Immature natural killer cell (primary cell): ENCODE measurements around the gene FASTKD3. TPM values are rescaled to one million over a fixed set of nuclear protein-coding genes. Genes with fewer than 3 reads are reported as not detected.

Source experiments
- DNase-seq, 3 donors: peaks; one replicate each; pipeline ENCODE4 v3.0.0; 2022; ENCODE audit warnings: mixed read lengths in 1 of 3
- H3K27ac Mint-ChIP-seq, 6 donors: one replicate each; pipeline ENCODE4 v1.8.0; 2020; ENCODE audit warnings: mixed read lengths in 6 of 6, mild to moderate bottlenecking in 5 of 6, inconsistent platforms in 4 of 6, moderate library complexity in 3 of 6
- H3K27me3 Mint-ChIP-seq, 3 donors: one replicate each; pipeline ENCODE4 v1.8.0; 2020 to 2021; ENCODE audit warnings: low read depth in 3 of 3, mild to moderate bottlenecking in 3 of 3, mixed read lengths in 3 of 3, moderate library complexity in 3 of 3, inconsistent platforms in 1 of 3
- H3K36me3 Mint-ChIP-seq, 3 donors: one replicate each; pipeline ENCODE4 v1.8.0; 2020; ENCODE audit warnings: mixed read lengths in 3 of 3, inconsistent platforms in 2 of 3, mild to moderate bottlenecking in 2 of 3
- H3K4me1 Mint-ChIP-seq, 2 donors: one replicate each; pipeline ENCODE4 v1.8.0; 2020; ENCODE audit warnings: inconsistent platforms in 2 of 2, mild to moderate bottlenecking in 2 of 2, mixed read lengths in 2 of 2, moderate library complexity in 1 of 2
- H3K4me3 Mint-ChIP-seq, 5 donors: one replicate each; pipeline ENCODE4 v1.8.0; 2020; ENCODE audit warnings: mild to moderate bottlenecking in 5 of 5, mixed read lengths in 5 of 5, inconsistent platforms in 3 of 5, moderate library complexity in 3 of 5
- H3K9me3 Mint-ChIP-seq, 6 donors: one replicate each; pipeline ENCODE4 v1.8.0; 2020; ENCODE audit warnings: mild to moderate bottlenecking in 6 of 6, mixed read lengths in 6 of 6, inconsistent platforms in 4 of 6, moderate library complexity in 3 of 6
- polyA plus RNA-seq, 3 donors: library from polyadenylated mRNA; unstranded; fragments of 300-500 nt; fragmentation: Illumina TruSeq; gene quantifications; one replicate each; pipeline ENCODE4 v1.2.3, GENCODE V29; 2021

The FASTKD3 gene
- polyA plus RNA-seq, 3 donors from 2014 or later, result 11.7 to 13.9 (median 12.5) TPM

- no peaks in the 10 kb centered on the region for H3K4me1 Mint-ChIP-seq
- peak overlapping the region in 2 of 6 donors; percentile 5 to 21 for H3K27ac Mint-ChIP-seq
- peaks cover 0 to 1% (median 0%) of the 10 kb centered on the region in 3 donors for H3K27me3 Mint-ChIP-seq
- H3K4me3 Mint-ChIP-seq, result no peak overlapping the region
- peaks cover 36 to 74% (median 71%) of the 10 kb centered on the region in 3 donors for H3K36me3 Mint-ChIP-seq
- no peak for DNase-seq
- no peaks in the 10 kb centered on the region for H3K9me3 Mint-ChIP-seq
Measured at GRCh38 chr5:7897014-7897600, 28.3 kb upstream of the FASTKD3 start.

- no peaks in the 10 kb centered on the region for H3K9me3 Mint-ChIP-seq
- no peak overlapping the region for H3K4me3 Mint-ChIP-seq
- DNase-seq, result no peak
- peaks cover 42 to 78% (median 64%) of the 10 kb centered on the region in 3 donors for H3K36me3 Mint-ChIP-seq
- no peak overlapping the region for H3K27ac Mint-ChIP-seq
- no peaks in the 10 kb centered on the region for H3K4me1 Mint-ChIP-seq
- peaks cover 0 to 1% (median 0%) of the 10 kb centered on the region in 3 donors for H3K27me3 Mint-ChIP-seq
Measured at GRCh38 chr5:7894860-7895259, 26.0 kb upstream of the FASTKD3 start.

DNA sequence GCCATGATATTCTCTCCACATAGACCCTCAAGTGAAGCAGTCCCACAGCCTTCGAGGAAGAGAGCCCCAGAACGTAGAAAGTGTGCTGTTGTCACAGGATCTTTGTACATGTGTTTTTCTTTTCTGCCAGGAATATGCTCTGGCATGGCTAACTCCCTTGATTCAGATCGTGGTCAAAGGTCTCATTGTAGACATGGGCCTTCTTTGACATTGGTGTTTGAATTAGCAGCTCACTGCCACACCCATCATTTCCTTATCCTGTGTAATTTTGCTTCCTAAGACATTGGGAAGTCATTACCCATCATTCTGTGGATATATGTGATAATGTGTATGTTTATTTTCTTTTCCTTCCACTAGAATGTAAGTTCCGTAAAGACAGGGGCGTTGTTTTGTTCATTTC is 25.6 kb upstream of the FASTKD3 start:
- Mint-ChIP-seq H3K27me3 (peaks cover 0 to 1% (median 0%) of the 10 kb centered on the region in 3 donors), H3K27ac (no peak overlapping the region), H3K4me3 (no peak overlapping the region), H3K36me3 (peaks cover 43 to 76% (median 62%) of the 10 kb centered on the region in 3 donors), H3K9me3 (no peaks in the 10 kb centered on the region), H3K4me1 (no peaks in the 10 kb centered on the region)
- no peak for DNase-seq

DNA sequence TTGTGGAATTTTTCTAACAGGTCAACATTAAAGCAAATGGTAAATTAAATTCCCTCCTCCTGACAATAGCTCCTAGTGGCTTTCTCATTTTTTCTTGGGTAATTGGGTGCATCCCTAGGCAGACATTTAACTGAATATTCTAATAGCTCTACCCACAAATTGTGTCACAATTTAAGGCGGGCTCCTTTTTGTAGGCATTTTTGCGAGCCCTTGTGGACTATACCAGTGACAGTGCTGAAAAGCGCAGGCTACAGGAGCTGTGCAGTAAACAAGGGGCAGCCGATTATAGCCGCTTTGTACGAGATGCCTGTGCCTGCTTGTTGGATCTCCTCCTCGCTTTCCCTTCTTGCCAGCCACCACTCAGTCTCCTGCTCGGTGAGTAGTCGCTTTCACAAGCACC is 20.1 kb upstream of the FASTKD3 start:
- no peaks in the 10 kb centered on the region for H3K9me3 Mint-ChIP-seq
- no peaks in the 10 kb centered on the region for H3K27me3 Mint-ChIP-seq
- H3K27ac Mint-ChIP-seq, result peak overlapping the region in 1 of 6 donors; percentile 58
- no peak overlapping the region for H3K4me3 Mint-ChIP-seq
- DNase-seq, result no peak
- H3K36me3 Mint-ChIP-seq, result peaks cover 28 to 49% (median 40%) of the 10 kb centered on the region in 3 donors
- H3K4me1 Mint-ChIP-seq, result peaks cover 0 to 14% of the 10 kb centered on the region in 2 donors

DNA sequence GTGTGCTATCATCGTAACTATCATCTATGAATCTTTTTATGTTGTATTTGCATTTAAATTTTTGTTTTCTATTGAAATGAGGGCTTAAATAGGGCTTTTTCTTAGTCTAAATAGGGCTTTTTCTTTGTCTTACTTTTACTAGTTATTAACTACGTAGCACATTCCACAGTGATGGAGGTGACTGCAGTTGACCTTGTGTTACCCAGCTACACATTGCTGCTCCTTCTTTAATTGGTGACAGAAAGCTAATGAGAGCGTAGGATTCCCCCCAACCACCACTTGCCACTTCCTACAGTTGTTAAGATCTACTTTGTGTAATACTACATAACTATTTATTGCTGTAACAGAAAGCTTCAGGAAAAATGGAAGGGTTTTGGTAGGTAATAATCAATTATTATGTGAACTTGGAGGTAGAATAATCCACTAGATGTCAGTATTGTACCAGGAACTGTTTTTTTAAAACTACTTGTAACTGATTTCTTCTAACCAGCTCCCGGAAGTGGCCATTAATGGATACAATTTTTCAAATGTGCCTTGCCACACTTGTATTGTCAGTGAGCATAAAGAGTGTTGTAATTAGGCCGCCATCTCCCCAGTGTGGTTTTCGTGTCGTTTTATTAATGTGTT is 18.1 kb upstream of the FASTKD3 start:
- Mint-ChIP-seq H3K27ac (peak overlapping the region in 3 of 6 donors; percentile 29 to 68 (median 51)), H3K4me3 (peak overlapping the region in 1 of 5 donors; percentile 33), H3K4me1 (peaks cover 2 to 16% of the 10 kb centered on the region in 2 donors), H3K9me3 (no peaks in the 10 kb centered on the region), H3K27me3 (no peaks in the 10 kb centered on the region), H3K36me3 (peaks cover 17 to 44% (median 28%) of the 10 kb centered on the region in 3 donors)
- peak; percentile 8 to 44 (median 19) for DNase-seq

- no peak overlapping the region for H3K4me3 Mint-ChIP-seq
- no peak for DNase-seq
- H3K9me3 Mint-ChIP-seq, result no peaks in the 10 kb centered on the region
- peak overlapping the region in 4 of 6 donors; percentile 7 to 64 (median 28) for H3K27ac Mint-ChIP-seq
- H3K4me1 Mint-ChIP-seq, result peaks cover 7 to 30% of the 10 kb centered on the region in 2 donors
- peaks cover 10 to 44% (median 27%) of the 10 kb centered on the region in 3 donors for H3K36me3 Mint-ChIP-seq
- H3K27me3 Mint-ChIP-seq, result no peaks in the 10 kb centered on the region
Measured at GRCh38 chr5:7884491-7885267, 15.8 kb upstream of the FASTKD3 start.

DNA sequence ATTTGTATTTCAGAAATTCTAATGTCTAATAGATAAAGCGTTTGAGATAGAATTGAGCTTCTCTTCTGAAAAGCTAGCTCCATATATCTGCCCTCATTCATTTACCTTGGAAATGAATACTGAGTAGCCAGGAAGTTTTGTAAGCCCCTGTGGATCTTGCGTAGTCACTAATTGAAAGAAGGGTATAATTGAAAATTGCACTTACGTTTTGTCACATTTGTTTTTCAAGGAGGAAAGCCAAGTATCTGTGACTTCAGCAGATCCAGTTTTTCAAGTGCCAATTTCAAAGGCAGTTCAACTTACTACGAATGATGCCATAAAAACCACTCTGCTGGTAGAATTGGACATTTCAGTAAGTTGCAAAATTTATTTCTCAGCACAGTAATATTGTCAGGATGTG is 14.1 kb upstream of the FASTKD3 start:
- Mint-ChIP-seq H3K27ac (no peak overlapping the region), H3K9me3 (no peaks in the 10 kb centered on the region), H3K36me3 (peaks cover 4 to 51% (median 32%) of the 10 kb centered on the region in 3 donors)

DNA sequence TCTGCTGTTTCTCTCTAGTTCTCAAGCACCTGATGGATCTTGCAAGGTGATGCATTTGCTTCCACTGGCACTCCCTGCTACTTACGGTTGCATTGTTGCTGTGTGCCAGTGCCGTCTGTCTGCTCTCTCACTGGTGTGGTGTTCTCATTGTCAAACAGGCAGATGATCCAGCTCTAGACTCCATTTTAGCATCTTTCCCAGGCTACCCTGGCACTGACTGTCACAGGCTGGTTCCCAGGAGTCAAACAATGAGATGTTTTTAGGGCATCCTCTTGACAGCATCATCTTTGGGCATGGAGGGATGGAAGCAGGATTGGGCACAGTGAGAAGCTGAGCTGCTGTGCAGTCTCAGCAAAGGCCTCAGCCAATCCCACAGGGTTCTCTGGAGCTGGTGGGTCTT is 13.0 kb upstream of the FASTKD3 start:
- H3K36me3 Mint-ChIP-seq, result peaks cover 4 to 57% (median 39%) of the 10 kb centered on the region in 3 donors

More for the DNA sequence above, 14.1 kb upstream of the FASTKD3 start:
- DNase-seq, result no peak
- H3K27me3 Mint-ChIP-seq, result no peaks in the 10 kb centered on the region
- H3K4me1 Mint-ChIP-seq, result peaks cover 7 to 42% of the 10 kb centered on the region in 2 donors
- H3K4me3 Mint-ChIP-seq, result no peak overlapping the region

GRCh38 chr5:7881091-7881490 is 12.3 kb upstream of the FASTKD3 start:
- peak overlapping the region in 1 of 6 donors; percentile 44 for H3K27ac Mint-ChIP-seq
- H3K36me3 Mint-ChIP-seq, result peaks cover 8 to 55% (median 45%) of the 10 kb centered on the region in 3 donors
- peaks cover 9 to 44% of the 10 kb centered on the region in 2 donors for H3K4me1 Mint-ChIP-seq

More for the DNA sequence above, 13.0 kb upstream of the FASTKD3 start:
- no peak for DNase-seq
- H3K4me1 Mint-ChIP-seq, result peaks cover 8 to 44% of the 10 kb centered on the region in 2 donors
- peak overlapping the region in 3 of 6 donors; percentile 44 to 72 (median 67) for H3K27ac Mint-ChIP-seq
- no peak overlapping the region for H3K4me3 Mint-ChIP-seq
- no peaks in the 10 kb centered on the region for H3K9me3 Mint-ChIP-seq
- H3K27me3 Mint-ChIP-seq, result no peaks in the 10 kb centered on the region

GRCh38 chr5:7878381-7878873 is 9.6 kb upstream of the FASTKD3 start:
- no peak for DNase-seq
- peaks cover 8 to 59% (median 45%) of the 10 kb centered on the region in 3 donors for H3K36me3 Mint-ChIP-seq
- H3K4me3 Mint-ChIP-seq, result no peak overlapping the region
- no peak overlapping the region for H3K27ac Mint-ChIP-seq
- H3K27me3 Mint-ChIP-seq, result no peaks in the 10 kb centered on the region
- H3K9me3 Mint-ChIP-seq, result no peaks in the 10 kb centered on the region
- peaks cover 18 to 68% of the 10 kb centered on the region in 2 donors for H3K4me1 Mint-ChIP-seq

More at GRCh38 chr5:7881091-7881490, 12.3 kb upstream of the FASTKD3 start:
- Mint-ChIP-seq H3K9me3 (no peaks in the 10 kb centered on the region), H3K27me3 (no peaks in the 10 kb centered on the region), H3K4me3 (no peak overlapping the region)
- DNase-seq, result no peak

DNA sequence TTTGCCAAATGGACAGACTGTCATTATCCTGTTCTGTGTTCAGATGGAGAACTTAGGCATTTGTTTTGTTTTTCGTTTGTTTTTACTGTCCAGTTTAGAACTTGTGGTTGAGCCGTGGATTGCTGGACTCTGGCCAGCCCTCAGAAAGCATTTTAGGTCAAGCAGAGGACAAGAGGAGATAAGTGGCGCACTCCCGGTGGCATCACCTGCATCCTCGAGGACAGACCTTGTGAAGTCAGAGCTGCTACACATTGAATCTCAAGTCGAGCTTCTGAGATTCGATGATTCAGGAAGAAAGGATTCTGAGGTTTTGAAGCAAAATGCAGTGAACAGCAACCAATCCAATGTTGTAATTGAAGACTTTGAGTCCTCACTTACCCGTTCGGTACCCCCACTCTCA is 9.0 kb upstream of the FASTKD3 start:
- no peak overlapping the region for H3K4me3 Mint-ChIP-seq
- peaks cover 8 to 54% (median 42%) of the 10 kb centered on the region in 3 donors for H3K36me3 Mint-ChIP-seq

DNA sequence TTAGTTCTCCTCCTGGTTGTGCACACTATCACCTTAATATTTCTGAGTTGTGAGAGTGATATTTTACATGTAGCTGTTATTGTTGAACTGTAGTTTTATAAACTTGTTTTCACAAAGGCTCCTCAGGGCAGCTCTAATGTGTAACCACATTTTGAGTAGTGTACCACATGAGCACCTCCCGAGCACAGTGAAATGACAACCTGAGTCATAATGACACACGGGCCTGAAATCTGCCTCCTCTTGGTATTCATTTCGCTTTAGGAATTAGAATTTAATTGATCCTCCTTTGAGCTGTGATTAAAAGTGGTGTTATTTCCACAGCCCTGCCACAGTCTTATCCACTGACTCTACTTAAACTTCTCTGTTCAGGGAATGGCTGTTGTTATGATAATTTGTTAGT is 8.0 kb upstream of the FASTKD3 start:
- Mint-ChIP-seq H3K27ac (no peak overlapping the region), H3K4me1 (peaks cover 30 to 82% of the 10 kb centered on the region in 2 donors), H3K36me3 (peaks cover 8 to 49% (median 39%) of the 10 kb centered on the region in 3 donors), H3K9me3 (no peaks in the 10 kb centered on the region), H3K4me3 (no peak overlapping the region), H3K27me3 (no peaks in the 10 kb centered on the region)
- DNase-seq, result no peak

More for the DNA sequence above, 9.0 kb upstream of the FASTKD3 start:
- DNase-seq, result no peak
- Mint-ChIP-seq H3K27ac (no peak overlapping the region), H3K4me1 (peaks cover 23 to 74% of the 10 kb centered on the region in 2 donors), H3K27me3 (no peaks in the 10 kb centered on the region), H3K9me3 (no peaks in the 10 kb centered on the region)

GRCh38 chr5:7875151-7875550 is 6.3 kb upstream of the FASTKD3 start:
- H3K9me3 Mint-ChIP-seq, result no peaks in the 10 kb centered on the region
- no peak overlapping the region for H3K27ac Mint-ChIP-seq
- H3K4me1 Mint-ChIP-seq, result peaks cover 44 to 86% of the 10 kb centered on the region in 2 donors
- no peak overlapping the region for H3K4me3 Mint-ChIP-seq
- DNase-seq, result no peak
- peaks cover 8 to 44% (median 32%) of the 10 kb centered on the region in 3 donors for H3K36me3 Mint-ChIP-seq
- H3K27me3 Mint-ChIP-seq, result peaks cover 0 to 3% (median 0%) of the 10 kb centered on the region in 3 donors
